Vagina (tissue), 2 donors: ENCODE data around the gene NAV2. TPM values are rescaled to one million over a fixed set of nuclear protein-coding genes. Genes with fewer than 3 reads are reported as not detected.

Experiments
- DNase-seq, 2 donors: peaks; one replicate each; pipeline ENCODE4 v3.0.0-alpha.2; 2017; ENCODE audit errors: extremely low spot score in 2 of 2
- H3K27ac ChIP-seq: fragments of 200-600 bp; sonication (generic); one replicate; pipeline ENCODE4 v1.5.1; 2019
- H3K27me3 ChIP-seq: fragments of 200-600 bp; sonication (generic); one replicate; pipeline ENCODE4 v1.5.1; 2019
- H3K36me3 ChIP-seq, 2 donors: fragments of 200-600 bp; sonication (generic); one replicate each; pipeline ENCODE4 v1.5.1; 2017 to 2019
- H3K4me1 ChIP-seq: fragments of 200-600 bp; sonication (generic); one replicate; pipeline ENCODE4 v1.5.1; 2019
- H3K4me3 ChIP-seq, 2 donors: fragments of 200-600 bp; sonication (generic); 1 replicate in 1 of 2; 2 replicates in 1 of 2; pipeline ENCODE4 v1.5.1; 2016 to 2019
- H3K9me3 ChIP-seq: fragments of 200-600 bp; sonication (generic); one replicate; pipeline ENCODE4 v1.5.1; 2019
- POLR2A ChIP-seq, 2 donors: fragments of 450-650 bp; IDR thresholded peaks; one replicate each; pipeline ENCODE4 v1.6.1; 2017; ENCODE audit warnings: antibody characterized with exemption in 2 of 2, mild to moderate bottlenecking in 2 of 2, moderate library complexity in 2 of 2
- POLR2AphosphoS5 ChIP-seq, 2 donors: sonication (generic); formaldehyde crosslinking; IDR thresholded peaks; one replicate each; pipeline ENCODE4 v1.9.0; 2017; ENCODE audit warnings: antibody characterized with exemption in 2 of 2, mild to moderate bottlenecking in 2 of 2, low read depth in 1 of 2; ENCODE audit not compliant: insufficient read depth in 1 of 2
- intact Hi-C: fragments of 100-400 bp; cut with DNase I; formaldehyde crosslinking; loops from one replicate; pipeline ENCODE4 v1.15.1; 2023
- total RNA-seq: library from RNA; depleted of rRNA; stranded (reverse); fragments of >200 nt; gene quantifications from one replicate; pipeline ENCODE4 v1.2.3, GENCODE V29; 2016
- TF ChIP-seq, protein P1 (sequence below), 3 experiments: fragments of 450-650 bp in 2 of 3; fragments of 200-600 bp in 1 of 3; sonication (generic) in 1 of 3; IDR thresholded peaks; one replicate each; pipeline ENCODE4 v1.5.1; 2017 to 2019; ENCODE audit warnings: antibody characterized with exemption in 3 of 3, mild to moderate bottlenecking in 2 of 3, moderate library complexity in 2 of 3

NAV2 gene
- total RNA-seq, 1 donor from 2014 or later: 25.3 TPM

- no peak overlapping the region for H3K27ac ChIP-seq
- H3K4me1 ChIP-seq: peaks cover 9% of the 10 kb centered on the region
- H3K36me3 ChIP-seq: no peaks in the 10 kb centered on the region
- intact Hi-C loops: no loop called here
- no peak for TF ChIP-seq POLR2A (IDR thresholded peaks at IDR 0.05)
- TF ChIP-seq, protein P1, sequence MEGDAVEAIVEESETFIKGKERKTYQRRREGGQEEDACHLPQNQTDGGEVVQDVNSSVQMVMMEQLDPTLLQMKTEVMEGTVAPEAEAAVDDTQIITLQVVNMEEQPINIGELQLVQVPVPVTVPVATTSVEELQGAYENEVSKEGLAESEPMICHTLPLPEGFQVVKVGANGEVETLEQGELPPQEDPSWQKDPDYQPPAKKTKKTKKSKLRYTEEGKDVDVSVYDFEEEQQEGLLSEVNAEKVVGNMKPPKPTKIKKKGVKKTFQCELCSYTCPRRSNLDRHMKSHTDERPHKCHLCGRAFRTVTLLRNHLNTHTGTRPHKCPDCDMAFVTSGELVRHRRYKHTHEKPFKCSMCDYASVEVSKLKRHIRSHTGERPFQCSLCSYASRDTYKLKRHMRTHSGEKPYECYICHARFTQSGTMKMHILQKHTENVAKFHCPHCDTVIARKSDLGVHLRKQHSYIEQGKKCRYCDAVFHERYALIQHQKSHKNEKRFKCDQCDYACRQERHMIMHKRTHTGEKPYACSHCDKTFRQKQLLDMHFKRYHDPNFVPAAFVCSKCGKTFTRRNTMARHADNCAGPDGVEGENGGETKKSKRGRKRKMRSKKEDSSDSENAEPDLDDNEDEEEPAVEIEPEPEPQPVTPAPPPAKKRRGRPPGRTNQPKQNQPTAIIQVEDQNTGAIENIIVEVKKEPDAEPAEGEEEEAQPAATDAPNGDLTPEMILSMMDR (IDR thresholded peaks at IDR 0.05): no peak
- no peaks in the 10 kb centered on the region for H3K9me3 ChIP-seq
- H3K4me3 ChIP-seq: no peak overlapping the region
- DNase-seq: no peak
- H3K27me3 ChIP-seq: no peaks in the 10 kb centered on the region
Measured at GRCh38 chr11:19845626-19846025, 133.0 kb downstream of the NAV2 start.

- intact Hi-C loops: no loop called here
- Histone ChIP-seq H3K36me3 (no peaks in the 10 kb centered on the region), H3K27ac (no peak overlapping the region), H3K4me1 (peaks cover 9% of the 10 kb centered on the region), H3K27me3 (no peaks in the 10 kb centered on the region), H3K4me3 (no peak overlapping the region), H3K9me3 (no peaks in the 10 kb centered on the region)
- no peak for DNase-seq
- TF ChIP-seq, protein P1 (IDR thresholded peaks at IDR 0.05): no peak
- TF ChIP-seq POLR2AphosphoS5 (IDR thresholded peaks at IDR 0.05; ENCODE audit: insufficient read depth in 1 of 2, low read depth in 1 of 2): no peak
- no peak for TF ChIP-seq POLR2A (IDR thresholded peaks at IDR 0.05)
Measured at GRCh38 chr11:19846654-19847305, 134.1 kb downstream of the NAV2 start.

- H3K4me1 ChIP-seq: peaks cover 9% of the 10 kb centered on the region
- H3K36me3 ChIP-seq: no peaks in the 10 kb centered on the region
- no peak overlapping the region for H3K4me3 ChIP-seq
- no peak overlapping the region for H3K27ac ChIP-seq
- H3K27me3 ChIP-seq: no peaks in the 10 kb centered on the region
- no peaks in the 10 kb centered on the region for H3K9me3 ChIP-seq
- no peak for TF ChIP-seq POLR2A (IDR thresholded peaks at IDR 0.05)
- TF ChIP-seq POLR2AphosphoS5 (IDR thresholded peaks at IDR 0.05; ENCODE audit: insufficient read depth in 1 of 2, low read depth in 1 of 2): no peak
- TF ChIP-seq, protein P1 (IDR thresholded peaks at IDR 0.05): no peak
- DNase-seq: no peak
- intact Hi-C loops: no loop called here
Measured at GRCh38 chr11:19848219-19848618, 135.6 kb downstream of the NAV2 start.

- Histone ChIP-seq H3K27ac (no peak overlapping the region), H3K27me3 (no peaks in the 10 kb centered on the region), H3K4me1 (peaks cover 9% of the 10 kb centered on the region), H3K9me3 (no peaks in the 10 kb centered on the region), H3K4me3 (no peak overlapping the region), H3K36me3 (no peaks in the 10 kb centered on the region)
- intact Hi-C loops: no loop called here
- no peak for TF ChIP-seq POLR2A (IDR thresholded peaks at IDR 0.05)
- no peak for TF ChIP-seq POLR2AphosphoS5 (IDR thresholded peaks at IDR 0.05; ENCODE audit: insufficient read depth in 1 of 2, low read depth in 1 of 2)
- TF ChIP-seq, protein P1 (IDR thresholded peaks at IDR 0.05): no peak
- DNase-seq: no peak
Measured at GRCh38 chr11:19849107-19849789, 136.6 kb downstream of the NAV2 start.

- DNase-seq: no peak
- no peaks in the 10 kb centered on the region for H3K27me3 ChIP-seq
- TF ChIP-seq POLR2AphosphoS5 (IDR thresholded peaks at IDR 0.05; ENCODE audit: insufficient read depth in 1 of 2, low read depth in 1 of 2) (no peak), POLR2A (IDR thresholded peaks at IDR 0.05) (no peak)
- TF ChIP-seq, protein P1 (IDR thresholded peaks at IDR 0.05): no peak
- no peak overlapping the region for H3K27ac ChIP-seq
- peaks cover 9% of the 10 kb centered on the region for H3K4me1 ChIP-seq
- H3K4me3 ChIP-seq: no peak overlapping the region
- intact Hi-C loops: no loop called here
- no peaks in the 10 kb centered on the region for H3K36me3 ChIP-seq
- no peaks in the 10 kb centered on the region for H3K9me3 ChIP-seq
Measured at GRCh38 chr11:19849947-19850593, 137.4 kb downstream of the NAV2 start.
